ENCODE results near the gene PLA2G1B. TPM values are rescaled to one million over a fixed set of nuclear protein-coding genes. Genes with fewer than 3 reads are reported as not detected.
A peak's percentile ranks its signal among the peaks of the same experiment; 100 is the strongest.
"Not testable (repeated sequence)": the region's sequence is repeated elsewhere in the genome, so short reads cannot be mapped to it uniquely, and the experiment has no call there.

PLA2G1B gene
- total RNA-seq, 1 experiment from 2014 or later: not detected

GRCh38 chr12:120337730-120338129 is 10.2 kb upstream of the PLA2G1B start:
- no TSS peak for BruUV-seq (replicated peaks)
- intact Hi-C loops (cut with micrococcal nuclease; ENCODE audit: unreplicated experiment): no loop called here
- Mint-ChIP-seq H3K36me3 (ENCODE audit: insufficient read depth, unreplicated experiment) (no peaks in the 10 kb centered on the region), H3K9me3 (ENCODE audit: low read depth, unreplicated experiment) (peaks cover 15% of the 10 kb centered on the region), H3K4me3 (ENCODE audit: low read depth, unreplicated experiment) (no peak overlapping the region), H3K27me3 (ENCODE audit: unreplicated experiment) (peaks cover 18% of the 10 kb centered on the region), H3K27ac (ENCODE audit: unreplicated experiment) (no peak overlapping the region), H3K4me1 (ENCODE audit: low read depth, unreplicated experiment) (no peaks in the 10 kb centered on the region)
- CTCF ChIA-PET: no interaction called here
- no peak for TF ChIP-seq CTCF (IDR thresholded peaks at IDR 0.05; ENCODE audit: unreplicated experiment)
- no peak for DNase-seq

- H3K4me3 Mint-ChIP-seq (ENCODE audit: low read depth, unreplicated experiment); BruUV-seq (replicated peaks); H3K36me3 Mint-ChIP-seq (ENCODE audit: insufficient read depth, unreplicated experiment); DNase-seq; H3K4me1 Mint-ChIP-seq (ENCODE audit: low read depth, unreplicated experiment); intact Hi-C loops (cut with micrococcal nuclease; ENCODE audit: unreplicated experiment); H3K27ac Mint-ChIP-seq (ENCODE audit: unreplicated experiment): not testable (repeated sequence)
- peaks cover 15% of the 10 kb centered on the region for H3K9me3 Mint-ChIP-seq (ENCODE audit: low read depth, unreplicated experiment)
- peaks cover 18% of the 10 kb centered on the region for H3K27me3 Mint-ChIP-seq (ENCODE audit: unreplicated experiment)
- CTCF ChIA-PET: interaction anchor here (1.3 kb wide), 1 partner anchor 94 kb away, joined by 3 read pairs; no protein-coding TSS in a partner anchor
Observed at GRCh38 chr12:120336392-120336791, 8.8 kb upstream of the PLA2G1B start.

- peak; percentile 86 for DNase-seq
- TF ChIP-seq CTCF (IDR thresholded peaks at IDR 0.05; ENCODE audit: unreplicated experiment): peak; percentile 66
- CTCF ChIA-PET: interaction anchor here (0.7 to 1.3 kb wide), 3 partner anchors 20 to 107 kb away, joined by 3 read pairs; no protein-coding TSS in a partner anchor
- BruUV-seq (replicated peaks); H3K4me1 Mint-ChIP-seq (ENCODE audit: low read depth, unreplicated experiment); H3K36me3 Mint-ChIP-seq (ENCODE audit: insufficient read depth, unreplicated experiment); H3K4me3 Mint-ChIP-seq (ENCODE audit: low read depth, unreplicated experiment); intact Hi-C loops (cut with micrococcal nuclease; ENCODE audit: unreplicated experiment); H3K27ac Mint-ChIP-seq (ENCODE audit: unreplicated experiment): not testable (repeated sequence)
- Mint-ChIP-seq H3K9me3 (ENCODE audit: low read depth, unreplicated experiment) (peaks cover 15% of the 10 kb centered on the region), H3K27me3 (ENCODE audit: unreplicated experiment) (peaks cover 18% of the 10 kb centered on the region)
Observed at GRCh38 chr12:120335447-120335846, 7.9 kb upstream of the PLA2G1B start.

GRCh38 chr12:120332523-120332922 is 4.9 kb upstream of the PLA2G1B start:
- CTCF ChIA-PET: interaction anchor here (0.6 kb wide), 1 partner anchor 530 kb away, joined by 3 read pairs; no protein-coding TSS in a partner anchor
- intact Hi-C loops (cut with micrococcal nuclease; ENCODE audit: unreplicated experiment): no loop called here
- H3K36me3 Mint-ChIP-seq (ENCODE audit: insufficient read depth, unreplicated experiment): no peaks in the 10 kb centered on the region

More at GRCh38 chr12:120332523-120332922, 4.9 kb upstream of the PLA2G1B start:
- no peak for DNase-seq
- BruUV-seq (replicated peaks): no TSS peak
- no peak for TF ChIP-seq CTCF (IDR thresholded peaks at IDR 0.05; ENCODE audit: unreplicated experiment)
- peaks cover 8% of the 10 kb centered on the region for H3K9me3 Mint-ChIP-seq (ENCODE audit: low read depth, unreplicated experiment)
- no peak overlapping the region for H3K27ac Mint-ChIP-seq (ENCODE audit: unreplicated experiment)
- no peaks in the 10 kb centered on the region for H3K4me1 Mint-ChIP-seq (ENCODE audit: low read depth, unreplicated experiment)
- peaks cover 6% of the 10 kb centered on the region for H3K27me3 Mint-ChIP-seq (ENCODE audit: unreplicated experiment)
- H3K4me3 Mint-ChIP-seq (ENCODE audit: low read depth, unreplicated experiment): no peak overlapping the region

Measured in Calu3 (cell line).